NT2/D1 (cell line): ENCODE measurements around the gene RAB5IF.

Source experiments
- DNase-seq: peaks from one replicate; pipeline ENCODE4 v3.0.0-alpha.2; 2011; ENCODE audit warnings: low read depth, low spot score
- H3K27me3 ChIP-seq: 2 replicates; pipeline ENCODE4 v1.6.0; 2011; ENCODE audit warnings: mild to moderate bottlenecking; ENCODE audit not compliant: insufficient read length, insufficient read depth
- H3K36me3 ChIP-seq: 2 replicates; pipeline ENCODE4 v1.6.1; 2011; ENCODE audit warnings: mild to moderate bottlenecking, low read length, mixed read lengths; ENCODE audit not compliant: insufficient read depth, insufficient read length
- H3K4me1 ChIP-seq: 2 replicates; pipeline ENCODE4 v1.5.1; 2011; ENCODE audit not compliant: insufficient read depth, insufficient read length
- H3K4me3 ChIP-seq: 2 replicates; pipeline ENCODE4 v1.5.1; 2011; ENCODE audit warnings: low read depth; ENCODE audit not compliant: insufficient read length
- H3K9ac ChIP-seq: 2 replicates; pipeline ENCODE4 v1.6.0; 2011; ENCODE audit warnings: low read depth; ENCODE audit not compliant: insufficient read length
- H3K9me3 ChIP-seq: 2 replicates; pipeline ENCODE4 v1.5.1; 2011; ENCODE audit warnings: mild to moderate bottlenecking, low read length; ENCODE audit not compliant: insufficient read depth
- SUZ12 ChIP-seq: IDR thresholded peaks from 2 replicates; pipeline ENCODE4 v1.6.1; 2011; ENCODE audit not compliant: insufficient read length, insufficient read depth; ENCODE audit errors: extremely low read depth
- YY1 ChIP-seq: IDR thresholded peaks from 2 replicates; pipeline ENCODE4 v1.6.1; 2011; ENCODE audit not compliant: insufficient read length, insufficient read depth
- ZNF274 ChIP-seq: IDR thresholded peaks from 2 replicates; pipeline ENCODE4 v1.6.1; 2011; ENCODE audit warnings: mild to moderate bottlenecking, low read depth, low read length

Gene RAB5IF

DNA sequence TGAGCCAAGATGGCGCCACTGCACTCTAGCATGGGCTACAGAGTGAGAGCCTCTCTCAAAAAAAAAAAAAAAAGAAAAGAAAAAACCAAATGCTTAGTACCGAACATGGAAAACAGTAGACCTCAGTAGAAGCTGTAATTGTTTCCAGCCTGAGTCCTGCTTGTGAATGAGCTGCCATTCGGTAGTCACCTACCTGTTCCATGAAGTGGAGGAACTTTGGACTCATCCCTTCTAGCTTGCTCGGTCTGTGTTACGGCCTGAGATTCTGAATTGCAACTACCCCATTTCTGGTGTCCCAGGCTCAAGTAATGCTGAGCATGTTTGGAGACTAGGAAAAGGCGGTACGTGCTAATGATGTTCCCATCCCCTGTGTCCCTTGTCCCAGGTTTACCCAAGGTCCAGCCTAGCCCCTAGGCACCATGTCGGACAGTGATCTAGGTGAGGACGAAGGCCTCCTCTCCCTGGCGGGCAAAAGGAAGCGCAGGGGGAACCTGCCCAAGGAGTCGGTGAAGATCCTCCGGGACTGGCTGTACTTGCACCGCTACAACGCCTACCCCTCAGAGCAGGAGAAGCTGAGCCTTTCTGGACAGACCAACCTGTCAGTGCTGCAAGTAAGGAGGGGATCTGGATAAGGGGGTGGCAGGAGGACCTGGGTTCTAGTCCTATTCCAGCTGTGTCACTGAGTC lies 27.1 kb upstream of the RAB5IF start:
- H3K4me1 ChIP-seq: peaks cover 13% of the 10 kb centered on the region
- H3K36me3 ChIP-seq: peaks cover 54% of the 10 kb centered on the region
- H3K9ac ChIP-seq: no peak overlapping the region
- DNase-seq: no peak
- H3K27me3 ChIP-seq: no peaks in the 10 kb centered on the region
- TF ChIP-seq SUZ12 (no peak), YY1 (no peak), ZNF274 (no peak)
- H3K4me3 ChIP-seq: no peak overlapping the region
- no peaks in the 10 kb centered on the region for H3K9me3 ChIP-seq

GRCh38 chr20:36579996-36580545 lies 25.5 kb upstream of the RAB5IF start:
- DNase-seq: no peak
- no peak overlapping the region for H3K4me3 ChIP-seq
- no peaks in the 10 kb centered on the region for H3K27me3 ChIP-seq
- H3K9me3 ChIP-seq: no peaks in the 10 kb centered on the region
- peaks cover 57% of the 10 kb centered on the region for H3K36me3 ChIP-seq
- H3K4me1 ChIP-seq: peaks cover 19% of the 10 kb centered on the region
- H3K9ac ChIP-seq: no peak overlapping the region
- TF ChIP-seq ZNF274: no peak
- no peak for TF ChIP-seq YY1
- no peak for TF ChIP-seq SUZ12

DNA sequence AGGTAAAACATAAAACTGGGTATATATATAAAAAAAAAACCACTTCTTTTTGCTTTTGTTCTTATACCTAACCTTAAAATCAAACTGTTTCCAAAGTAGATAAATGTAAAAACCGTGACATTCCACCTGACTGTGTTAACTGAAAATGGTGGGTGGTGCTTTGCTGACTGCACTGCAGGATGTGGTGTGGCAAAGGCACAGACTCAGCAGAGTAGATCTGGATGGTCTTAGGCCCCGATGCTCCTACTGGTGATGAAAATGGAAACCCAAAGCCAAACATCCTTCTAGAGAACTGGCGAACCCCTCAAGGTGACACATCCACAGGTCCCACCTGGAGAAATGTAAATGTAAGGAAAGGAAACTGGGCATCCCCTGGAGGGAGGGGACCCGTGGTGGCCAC lies 23.3 kb upstream of the RAB5IF start:
- no peak overlapping the region for H3K9ac ChIP-seq
- no peaks in the 10 kb centered on the region for H3K9me3 ChIP-seq
- no peak overlapping the region for H3K4me3 ChIP-seq
- no peaks in the 10 kb centered on the region for H3K27me3 ChIP-seq
- no peak for TF ChIP-seq YY1
- TF ChIP-seq ZNF274: no peak
- no peak for TF ChIP-seq SUZ12
- no peak for DNase-seq
- peaks cover 61% of the 10 kb centered on the region for H3K36me3 ChIP-seq
- peaks cover 25% of the 10 kb centered on the region for H3K4me1 ChIP-seq

- peaks cover 63% of the 10 kb centered on the region for H3K36me3 ChIP-seq
- H3K4me3 ChIP-seq: no peak overlapping the region
- H3K9me3 ChIP-seq: no peaks in the 10 kb centered on the region
- DNase-seq: no peak
- no peaks in the 10 kb centered on the region for H3K27me3 ChIP-seq
- peaks cover 29% of the 10 kb centered on the region for H3K4me1 ChIP-seq
- no peak overlapping the region for H3K9ac ChIP-seq
- TF ChIP-seq SUZ12 (no peak), YY1 (no peak), ZNF274 (no peak)
Measured at GRCh38 chr20:36582821-36583220, 22.8 kb upstream of the RAB5IF start.

DNA sequence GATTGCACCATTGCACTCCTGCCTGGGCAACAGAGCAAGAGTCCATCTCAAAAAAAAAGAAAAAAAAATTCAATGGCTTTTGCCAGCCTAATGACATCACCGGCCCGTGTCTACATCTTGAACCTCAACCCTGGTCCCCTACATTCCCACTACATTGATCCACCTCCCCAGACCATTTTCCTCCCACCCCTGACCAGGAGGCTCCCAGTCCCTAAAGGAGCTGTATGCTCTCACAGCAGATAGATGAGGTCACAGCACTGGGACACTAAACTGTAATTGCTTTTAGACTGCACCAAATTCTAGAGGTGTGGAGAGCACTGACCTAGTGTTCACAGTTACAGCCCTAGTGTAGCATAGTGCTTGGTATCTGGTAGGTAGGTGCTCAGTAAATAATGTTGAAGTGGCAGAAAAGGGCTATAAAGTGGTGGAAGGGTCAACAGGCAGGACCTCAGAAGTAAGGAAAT lies 21.5 kb upstream of the RAB5IF start:
- Histone ChIP-seq H3K9ac (no peak overlapping the region), H3K36me3 (peaks cover 63% of the 10 kb centered on the region), H3K27me3 (no peaks in the 10 kb centered on the region), H3K9me3 (no peaks in the 10 kb centered on the region), H3K4me1 (peaks cover 26% of the 10 kb centered on the region), H3K4me3 (no peak overlapping the region)
- no peak for DNase-seq
- TF ChIP-seq SUZ12: no peak
- no peak for TF ChIP-seq YY1
- no peak for TF ChIP-seq ZNF274

GRCh38 chr20:36585410-36586125 lies 20.0 kb upstream of the RAB5IF start:
- Histone ChIP-seq H3K36me3 (peaks cover 61% of the 10 kb centered on the region), H3K27me3 (no peaks in the 10 kb centered on the region), H3K4me1 (peaks cover 26% of the 10 kb centered on the region), H3K9ac (peak overlapping the region; percentile 24), H3K4me3 (no peak overlapping the region), H3K9me3 (no peaks in the 10 kb centered on the region)
- peak; percentile 94 for DNase-seq
- no peak for TF ChIP-seq ZNF274
- no peak for TF ChIP-seq SUZ12
- TF ChIP-seq YY1: no peak
